Adrenal gland (tissue), 5 donors: ENCODE measurements around the gene TPRN.

ENCODE experiments used
- POLR2A ChIP-seq, 2 donors: fragments of 450-650 bp; IDR thresholded peaks; one replicate each; pipeline ENCODE4 v1.6.1; 2017; ENCODE audit warnings: antibody characterized with exemption in 2 of 2, mild to moderate bottlenecking in 2 of 2, moderate library complexity in 1 of 2
- TF ChIP-seq, protein P1 (sequence below), 6 experiments: fragments of 450-650 bp in 4 of 6; fragments of 200-600 bp in 2 of 6; sonication (generic) in 1 of 6; IDR thresholded peaks; 1 replicate in 5 of 6; 2 replicates in 1 of 6; pipeline versions ENCODE4 v1.5.1 to v1.8.0; 2016 to 2021; ENCODE audit warnings: antibody characterized with exemption in 6 of 6, mild to moderate bottlenecking in 2 of 6, moderate library complexity in 1 of 6
- donor health status: DM: no; HTN: no; CAD: no.

DNA sequence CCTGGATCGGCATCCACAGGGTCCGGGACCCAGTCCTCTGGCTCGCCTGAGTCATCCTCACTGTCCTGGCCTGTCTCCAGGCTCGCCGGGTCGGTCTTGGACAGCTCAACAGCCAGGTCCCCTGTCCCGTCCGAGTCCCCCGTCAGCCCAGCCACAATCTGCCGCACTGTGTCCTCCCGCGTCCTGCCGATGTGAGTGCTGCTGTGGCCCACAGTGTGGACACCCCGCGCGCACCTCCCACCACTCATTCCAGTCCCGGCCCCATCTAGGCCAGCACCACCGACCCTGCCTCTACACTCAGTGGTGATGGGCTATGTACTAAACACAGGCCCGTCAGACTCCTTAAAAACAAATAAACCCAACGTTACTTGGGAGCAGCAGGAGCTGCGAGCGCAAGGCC lies 18.9 kb downstream of the TPRN start:
- TF ChIP-seq POLR2A (IDR thresholded peaks at IDR 0.05), result no peak
- TF ChIP-seq, protein P1, sequence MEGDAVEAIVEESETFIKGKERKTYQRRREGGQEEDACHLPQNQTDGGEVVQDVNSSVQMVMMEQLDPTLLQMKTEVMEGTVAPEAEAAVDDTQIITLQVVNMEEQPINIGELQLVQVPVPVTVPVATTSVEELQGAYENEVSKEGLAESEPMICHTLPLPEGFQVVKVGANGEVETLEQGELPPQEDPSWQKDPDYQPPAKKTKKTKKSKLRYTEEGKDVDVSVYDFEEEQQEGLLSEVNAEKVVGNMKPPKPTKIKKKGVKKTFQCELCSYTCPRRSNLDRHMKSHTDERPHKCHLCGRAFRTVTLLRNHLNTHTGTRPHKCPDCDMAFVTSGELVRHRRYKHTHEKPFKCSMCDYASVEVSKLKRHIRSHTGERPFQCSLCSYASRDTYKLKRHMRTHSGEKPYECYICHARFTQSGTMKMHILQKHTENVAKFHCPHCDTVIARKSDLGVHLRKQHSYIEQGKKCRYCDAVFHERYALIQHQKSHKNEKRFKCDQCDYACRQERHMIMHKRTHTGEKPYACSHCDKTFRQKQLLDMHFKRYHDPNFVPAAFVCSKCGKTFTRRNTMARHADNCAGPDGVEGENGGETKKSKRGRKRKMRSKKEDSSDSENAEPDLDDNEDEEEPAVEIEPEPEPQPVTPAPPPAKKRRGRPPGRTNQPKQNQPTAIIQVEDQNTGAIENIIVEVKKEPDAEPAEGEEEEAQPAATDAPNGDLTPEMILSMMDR (IDR thresholded peaks at IDR 0.05), result no peak
